ENCODE data around the gene LAPTM4A.
"Not testable (repeated sequence)": the region's sequence is repeated elsewhere in the genome, so short reads cannot be mapped to it uniquely, and the experiment has no call there.

LAPTM4A gene

GRCh38 chr2:20074901-20075300 is 23.5 kb upstream of the LAPTM4A start:
- ATAC-seq = no peak

- not testable (repeated sequence) for ATAC-seq
Measured at GRCh38 chr2:20074046-20074648, 22.7 kb upstream of the LAPTM4A start.

DNA sequence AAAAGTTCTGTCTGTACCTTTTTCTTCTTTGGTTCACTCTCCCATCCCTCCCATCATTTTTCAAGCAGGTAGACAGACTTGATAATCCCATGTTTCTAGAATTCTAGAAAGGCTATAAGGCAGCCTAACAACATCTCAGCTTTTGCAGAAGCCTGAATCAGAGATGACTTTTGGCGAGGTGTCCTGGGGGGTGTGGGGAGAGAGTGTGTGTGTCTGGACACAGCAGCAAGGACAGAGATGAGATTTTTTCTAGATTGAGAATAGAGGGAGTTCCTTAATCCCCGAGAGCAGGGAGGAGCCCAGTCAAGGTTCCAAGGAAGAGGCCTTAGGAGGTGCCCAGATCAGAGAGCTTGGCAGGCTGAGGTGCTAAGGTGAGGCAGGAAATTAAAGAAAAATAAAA is 22.0 kb upstream of the LAPTM4A start:
- no peak for ATAC-seq

GRCh38 chr2:20072436-20073158 is 21.2 kb upstream of the LAPTM4A start:
- no peak for ATAC-seq

DNA sequence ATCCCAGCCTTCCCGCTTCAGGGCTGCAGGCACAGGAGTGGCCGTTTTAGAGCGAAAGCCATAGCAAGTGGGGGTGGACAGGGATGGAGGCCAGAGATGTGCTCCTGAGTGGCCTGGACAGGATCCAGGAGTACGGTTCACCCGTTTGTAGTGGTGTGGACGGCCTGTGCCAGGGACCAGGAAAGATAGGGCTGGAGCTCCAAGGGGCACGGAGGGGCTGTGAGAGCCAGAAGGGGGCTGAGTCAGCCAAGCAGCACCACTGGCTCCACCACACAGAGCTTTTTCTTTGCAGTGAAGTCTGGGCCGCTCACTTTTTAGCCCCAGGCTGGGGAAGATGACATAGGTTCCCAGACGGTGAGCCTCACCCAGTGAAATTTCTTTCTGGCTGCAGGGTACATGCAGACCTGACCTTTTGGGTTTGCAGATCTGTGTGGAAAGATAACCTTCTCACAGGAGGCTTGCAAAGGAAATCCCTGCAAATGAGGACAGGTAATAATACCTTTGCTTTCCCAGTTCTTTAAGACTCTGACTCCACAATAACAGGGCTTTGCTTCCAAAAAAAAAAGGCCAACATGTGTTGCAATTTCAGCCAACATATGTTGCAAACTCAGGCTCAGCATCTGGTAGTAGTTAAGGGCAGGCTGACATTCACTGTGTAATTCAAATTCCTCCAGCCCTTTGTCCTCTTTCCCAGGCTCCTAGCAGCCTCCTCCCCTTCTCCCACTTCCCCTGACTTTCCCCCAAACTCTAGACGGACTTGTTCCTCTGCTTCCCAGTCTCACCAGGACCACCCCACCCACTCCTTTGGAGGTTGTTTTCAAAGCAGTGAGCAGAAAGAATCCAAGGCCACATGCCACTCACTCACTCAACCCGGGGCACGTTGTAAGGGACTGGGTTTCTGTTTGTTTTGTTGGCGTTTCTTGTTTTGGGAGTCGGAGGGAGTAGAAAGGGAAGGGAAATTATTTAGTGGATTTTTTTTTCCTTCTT is 20.3 kb upstream of the LAPTM4A start:
- ATAC-seq = no peak

DNA sequence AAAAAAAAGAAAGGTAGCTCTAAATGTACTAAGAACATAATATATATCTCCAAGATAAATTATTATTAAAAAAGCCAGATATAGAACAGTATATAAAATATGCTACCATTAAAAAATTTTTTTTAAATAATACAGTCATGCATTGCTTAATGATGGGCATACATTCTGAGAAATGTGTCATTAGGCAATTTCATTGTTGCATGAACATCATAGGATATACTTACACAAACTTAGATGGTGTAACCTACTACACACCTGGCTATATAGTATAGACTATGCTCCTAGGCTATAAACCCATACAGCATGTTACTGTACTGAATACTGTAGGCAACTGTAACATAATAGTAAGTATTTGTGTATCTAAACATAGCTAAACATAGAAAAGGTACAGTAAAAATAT is 18.3 kb upstream of the LAPTM4A start:
- no peak for ATAC-seq

GRCh38 chr2:20067992-20068584 is 16.7 kb upstream of the LAPTM4A start:
- no peak for ATAC-seq

GRCh38 chr2:20065885-20066602 is 14.6 kb upstream of the LAPTM4A start:
- peak; percentile 27 to 46 for ATAC-seq

- no peak for ATAC-seq
Measured at GRCh38 chr2:20064841-20065240, 13.4 kb upstream of the LAPTM4A start.

- no peak for ATAC-seq
Measured at GRCh38 chr2:20064421-20064820, 13.0 kb upstream of the LAPTM4A start.

DNA sequence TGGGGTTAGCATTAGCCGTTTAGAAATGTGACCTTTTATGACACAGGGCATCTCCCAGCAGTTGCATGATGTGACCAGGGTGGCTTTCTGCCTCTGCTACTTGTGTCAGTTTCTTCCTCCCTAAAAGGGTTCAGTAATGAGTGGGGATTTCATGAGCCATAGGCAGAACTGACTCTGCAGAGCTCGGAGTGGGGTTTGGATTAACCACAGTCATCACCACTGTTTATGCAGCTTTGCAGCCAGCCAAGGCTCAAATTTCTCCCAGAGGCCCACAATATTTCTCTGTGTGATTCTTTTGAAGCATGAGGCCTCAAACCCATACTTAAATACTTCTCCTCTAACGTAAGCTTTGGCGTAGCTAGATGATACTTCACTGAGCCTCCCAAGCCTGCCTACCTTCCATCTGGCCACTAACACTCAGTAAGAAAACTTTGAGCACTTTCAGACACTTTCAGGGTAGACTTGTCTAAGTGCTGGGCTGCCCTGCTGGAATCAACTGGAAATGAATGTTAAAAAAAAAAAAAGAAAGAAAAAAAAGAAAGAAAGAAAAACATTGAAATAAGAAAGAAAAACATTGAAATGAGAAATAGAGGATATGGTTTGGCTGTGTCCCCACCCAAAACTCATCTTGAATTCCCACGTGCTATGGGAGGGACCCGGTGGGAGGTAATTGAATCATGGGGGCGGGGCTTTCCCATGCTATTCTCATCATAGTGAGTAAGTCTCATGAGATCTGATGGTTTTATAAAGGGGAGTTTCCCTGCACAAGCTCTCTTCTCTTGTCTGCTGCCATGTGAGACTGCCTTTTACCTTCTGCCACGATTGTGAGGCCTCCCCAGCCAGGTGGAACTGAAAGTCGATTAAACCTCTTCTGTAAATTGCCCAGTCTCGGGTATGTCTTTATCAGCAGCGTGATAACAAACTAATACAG is 11.5 kb upstream of the LAPTM4A start:
- no peak for ATAC-seq

DNA sequence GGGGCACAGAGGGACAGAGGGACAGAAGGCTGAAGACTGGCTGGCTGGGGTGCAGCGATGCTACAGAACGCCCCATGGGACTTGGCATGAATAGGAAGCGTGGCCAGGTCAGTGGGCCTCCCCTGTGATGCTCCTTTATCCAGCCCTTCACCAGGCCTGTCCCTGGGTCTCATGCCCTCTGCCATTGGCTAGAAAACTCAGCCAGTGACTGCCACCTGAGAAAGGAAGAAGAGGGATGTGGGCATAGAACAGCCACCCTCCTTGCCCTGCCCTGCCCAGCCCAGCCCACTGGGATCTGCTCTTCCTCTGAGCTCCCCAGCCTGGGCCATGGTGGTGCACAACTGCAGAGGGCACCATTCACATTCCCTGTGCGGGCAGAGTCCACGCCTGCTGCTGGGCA is 10.5 kb upstream of the LAPTM4A start:
- ATAC-seq = no peak

GRCh38 chr2:20061476-20061875 is 10.0 kb upstream of the LAPTM4A start:
- no peak for ATAC-seq

DNA sequence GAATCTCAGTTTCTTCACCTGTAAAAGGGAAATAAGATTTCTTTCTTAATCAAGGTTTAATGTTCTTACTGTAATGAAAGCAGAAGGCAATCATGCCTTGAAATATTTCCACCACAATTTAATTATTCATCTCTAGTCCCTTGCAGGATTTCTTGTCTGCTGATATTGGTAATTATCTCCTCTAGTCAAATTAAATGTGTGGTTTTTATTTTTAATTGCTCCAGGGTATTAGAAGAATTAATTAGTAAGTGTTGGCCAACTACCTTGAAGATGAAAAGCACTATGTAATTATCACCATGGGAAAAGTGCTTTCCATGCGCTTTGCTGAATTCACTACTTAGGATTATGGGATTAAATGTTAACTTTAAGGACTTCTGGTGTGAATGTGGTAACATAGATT is 8.7 kb upstream of the LAPTM4A start:
- no peak for ATAC-seq

GRCh38 chr2:20057268-20057667 is 5.8 kb upstream of the LAPTM4A start:
- ATAC-seq = no peak

GRCh38 chr2:20054931-20055330 is 3.5 kb upstream of the LAPTM4A start:
- ATAC-seq = no peak

- ATAC-seq = no peak
Measured at GRCh38 chr2:20054119-20054518, 2.7 kb upstream of the LAPTM4A start.

- no peak for ATAC-seq
Measured at GRCh38 chr2:20052861-20053281, 1.4 kb upstream of the LAPTM4A start.

DNA sequence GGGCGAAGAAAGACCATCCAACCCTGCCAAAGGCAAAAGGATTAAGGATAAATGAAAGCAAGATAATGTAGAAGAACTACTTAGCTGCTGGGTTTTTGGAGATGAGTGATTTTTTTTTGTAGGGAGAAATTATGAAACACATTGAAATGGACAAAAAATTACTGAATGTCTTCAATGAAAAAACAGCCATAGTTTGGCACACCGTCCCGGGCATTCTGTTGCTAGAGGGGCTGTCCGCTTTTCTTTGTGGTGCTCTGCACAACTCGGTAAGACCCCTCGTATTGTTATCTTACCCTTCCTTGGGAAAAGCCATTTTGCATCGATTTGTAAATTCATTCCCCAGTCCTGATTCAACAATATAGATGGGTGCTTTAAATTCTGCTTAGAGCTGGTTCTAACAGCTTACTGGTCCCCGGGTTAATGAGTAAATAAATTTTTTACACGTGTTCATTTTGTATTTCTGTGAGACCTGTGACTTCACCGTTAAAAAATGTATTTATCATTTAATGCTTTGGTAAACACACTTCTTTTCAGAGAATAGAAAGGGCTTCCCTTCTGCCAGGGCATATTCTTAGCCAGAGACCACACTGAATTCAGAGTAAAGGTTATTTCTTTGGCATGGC is 912 bp upstream of the LAPTM4A start:
- ATAC-seq = no peak

DNA sequence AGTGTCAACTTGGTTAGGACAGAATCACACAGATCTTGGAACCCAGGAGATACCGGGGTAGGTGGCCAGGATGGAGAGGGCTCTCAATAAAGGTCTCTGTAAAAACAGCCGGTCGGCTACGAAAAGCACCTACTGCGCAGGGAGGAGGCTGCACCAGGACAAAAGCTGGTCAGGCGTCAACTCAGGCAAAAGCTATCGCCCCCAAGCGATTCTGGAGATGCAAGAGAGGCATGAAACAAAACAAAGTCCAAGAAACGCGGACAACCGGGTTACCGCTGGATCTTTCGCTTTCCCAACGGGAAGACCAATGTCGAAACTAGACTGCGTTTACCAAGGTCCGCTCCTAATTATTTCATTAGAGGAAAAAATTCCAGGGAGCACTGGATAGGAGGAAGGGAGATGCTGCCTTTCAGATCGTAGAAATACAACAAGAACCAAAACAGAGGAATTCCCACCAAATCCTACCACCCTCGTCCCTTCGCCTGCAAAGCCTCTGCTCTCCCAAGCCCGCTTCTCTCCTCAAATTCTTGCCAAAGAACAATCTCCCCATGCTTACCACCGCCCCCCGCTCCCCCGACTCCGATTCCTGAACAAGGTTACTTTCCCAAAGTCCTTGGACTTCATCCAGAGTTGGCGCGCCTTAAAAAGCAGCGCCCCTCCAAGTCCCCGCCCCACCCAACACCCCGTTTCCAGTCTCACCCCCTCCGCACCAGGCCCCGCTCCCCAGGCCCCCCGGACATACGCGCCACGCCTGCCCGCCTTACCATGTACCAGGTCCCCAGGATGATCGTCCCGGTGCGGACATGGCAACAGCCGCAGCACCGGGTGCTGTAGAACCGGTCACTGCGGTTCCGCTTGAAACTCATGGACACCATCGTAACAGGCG is 539 bp downstream of the LAPTM4A start:
- peak; percentile 17 to 21 for ATAC-seq

Data from activated CD4-positive, CD25-positive, alpha-beta regulatory T cell treated with anti-CD3 and anti-CD28 coated beads, Interleukin-2, amount 50 U/mL, for 24 hours (primary cell).